GM23338 (cell line): Measurements from ENCODE around the gene KANK3. TPM values are rescaled to one million over a fixed set of nuclear protein-coding genes. Genes with fewer than 3 reads are reported as not detected.

Experiments
- ATAC-seq: fragments of 200-7000 bp; cut with Tn5 transposase; 3 replicates; pipeline ENCODE4 v1.9.1; 2020
- DNase-seq: peaks from one replicate; pipeline ENCODE4 v3.0.0-alpha.2; 2015; ENCODE audit warnings: low spot score
- H2AFZ ChIP-seq: fragments of 200-600 bp; sonication (generic); 2 replicates; pipeline ENCODE4 v1.8.0; 2016; ENCODE audit warnings: antibody characterized with exemption, mild to moderate bottlenecking, moderate library complexity
- H3F3A ChIP-seq: fragments of 200-600 bp; sonication (generic); replicated peaks from 2 replicates; pipeline ENCODE4 v1.8.0; 2017; ENCODE audit warnings: antibody characterized with exemption, mixed run types, low read depth
- H3K27ac ChIP-seq: fragments of 200-600 bp; sonication (generic); 2 replicates; pipeline ENCODE4 v1.6.1; 2016; ENCODE audit warnings: low read depth
- H3K27me3 ChIP-seq: fragments of 200-600 bp; sonication (generic); 2 replicates; pipeline ENCODE4 v1.8.0; 2016; ENCODE audit warnings: mild to moderate bottlenecking, mixed run types, moderate library complexity; ENCODE audit not compliant: insufficient read depth
- H3K36me3 ChIP-seq: fragments of 200-600 bp; sonication (generic); 2 replicates; pipeline ENCODE4 v1.8.0; 2016; ENCODE audit warnings: mild to moderate bottlenecking; ENCODE audit not compliant: insufficient read depth
- H3K4me1 ChIP-seq: fragments of 200-600 bp; sonication (generic); 2 replicates; pipeline ENCODE4 v1.8.0; 2016; ENCODE audit warnings: mild to moderate bottlenecking, moderate library complexity; ENCODE audit not compliant: insufficient read depth
- H3K4me2 ChIP-seq: fragments of 200-600 bp; sonication (generic); 2 replicates; pipeline ENCODE4 v1.7.1; 2017; ENCODE audit warnings: mixed run types
- H3K4me3 ChIP-seq: fragments of 200-600 bp; sonication (generic); 2 replicates; pipeline ENCODE4 v1.6.1; 2016; ENCODE audit warnings: mixed run types
- H3K79me2 ChIP-seq: fragments of 200-600 bp; sonication (generic); replicated peaks from 2 replicates; pipeline ENCODE4 v1.8.0; 2017; ENCODE audit warnings: mild to moderate bottlenecking; ENCODE audit not compliant: insufficient read depth
- H3K9me2 ChIP-seq: fragments of 200-600 bp; sonication (generic); 2 replicates; pipeline ENCODE4 v1.8.0; 2017; ENCODE audit not compliant: insufficient read depth
- H4K20me1 ChIP-seq: fragments of 200-600 bp; sonication (generic); replicated peaks from 2 replicates; pipeline ENCODE4 v1.8.0; 2017; ENCODE audit warnings: mild to moderate bottlenecking; ENCODE audit not compliant: insufficient read depth
- H3K27ac Mint-ChIP-seq: 2 replicates; pipeline ENCODE4 v1.8.0; 2020; ENCODE audit warnings: inconsistent platforms, mild to moderate bottlenecking, moderate library complexity, mixed read lengths
- H3K27me3 Mint-ChIP-seq: 3 replicates; pipeline ENCODE4 v1.8.0; 2022; ENCODE audit warnings: low read depth, mild to moderate bottlenecking, moderate library complexity, mixed read lengths, inconsistent platforms; ENCODE audit not compliant: insufficient read depth, poor library complexity
- H3K36me3 Mint-ChIP-seq: 3 replicates; pipeline ENCODE4 v1.8.0; 2021; ENCODE audit warnings: low read depth, mild to moderate bottlenecking, inconsistent platforms, moderate library complexity, mixed read lengths
- H3K4me1 Mint-ChIP-seq: 3 replicates; pipeline ENCODE4 v1.8.0; 2020; ENCODE audit warnings: mild to moderate bottlenecking, inconsistent platforms, mixed read lengths
- H3K4me3 Mint-ChIP-seq: 3 replicates; pipeline ENCODE4 v1.8.0; 2021; ENCODE audit warnings: moderate library complexity, mild to moderate bottlenecking, inconsistent platforms, mixed read lengths
- H3K9me3 Mint-ChIP-seq: 3 replicates; pipeline ENCODE4 v1.8.0; 2020; ENCODE audit warnings: moderate library complexity, mild to moderate bottlenecking, inconsistent platforms, mixed read lengths
- CTCF ChIP-seq, 2 experiments: fragments of 200-600 bp in 1 of 2; sonication (generic) in 1 of 2; conservative IDR thresholded peaks; 2 replicates each; pipeline versions ENCODE4 v1.5.1 to v1.6.1; 2016 to 2017; ENCODE audit warnings: antibody characterized with exemption in 2 of 2, low read depth in 2 of 2, mild to moderate bottlenecking in 2 of 2, moderate library complexity in 1 of 2
- EZH2 ChIP-seq: fragments of 200-600 bp; sonication (generic); IDR thresholded peaks from one replicate; pipeline ENCODE4 v1.8.0; 2017; ENCODE audit warnings: antibody characterized with exemption, mild to moderate bottlenecking, low read depth; ENCODE audit not compliant: unreplicated experiment
- JUNB ChIP-seq: IDR thresholded peaks from one replicate; pipeline ENCODE4 v1.6.1; 2016; ENCODE audit warnings: antibody characterized with exemption; ENCODE audit not compliant: unreplicated experiment
- NANOG ChIP-seq: IDR thresholded peaks from 2 replicates; pipeline ENCODE4 v1.6.1; 2016; ENCODE audit warnings: antibody characterized with exemption, borderline replicate concordance
- POLR2AphosphoS5 ChIP-seq: IDR thresholded peaks from 2 replicates; pipeline ENCODE4 v1.6.1; 2016; ENCODE audit warnings: antibody characterized with exemption, low read depth
- STAT1 ChIP-seq: IDR thresholded peaks from one replicate; pipeline ENCODE4 v1.6.1; 2016; ENCODE audit warnings: antibody characterized with exemption; ENCODE audit not compliant: unreplicated experiment
- ZNF331 ChIP-seq: fragments of 250-450 bp; sonication (Bioruptor Pico); IDR thresholded peaks from 2 replicates; pipeline ENCODE4 v1.5.0; 2020; ENCODE audit warnings: low read depth, mild to moderate bottlenecking, moderate library complexity
- polyA plus RNA-seq: library from polyadenylated mRNA; unstranded; fragments of >200 nt; fragmentation: Nextera tagmentation; extraction: Ambion mirVana; gene quantifications from 2 replicates; pipeline ENCODE4 v1.2.1, GENCODE V29; 2016
- total RNA-seq: library from RNA; depleted of rRNA; stranded (reverse); fragments of >200 nt; shearing (Covaris generic); gene quantifications from 2 replicates; pipeline ENCODE4 v1.2.3, GENCODE V29; 2014
- TF ChIP-seq, protein P1 (sequence below): IDR thresholded peaks from 2 replicates; pipeline ENCODE4 v1.6.1; 2016; ENCODE audit warnings: antibody characterized with exemption
- TF ChIP-seq, protein P2 (sequence below): IDR thresholded peaks from one replicate; pipeline ENCODE4 v1.6.1; 2018; ENCODE audit warnings: antibody characterized with exemption; ENCODE audit not compliant: unreplicated experiment
- TF ChIP-seq, protein P3 (sequence below): fragments of 250-450 bp; sonication (Bioruptor Pico); IDR thresholded peaks from 2 replicates; pipeline ENCODE4 v1.5.0; 2020; ENCODE audit warnings: mild to moderate bottlenecking, moderate library complexity

KANK3 gene
- total and polyA plus RNA-seq, 2 experiments from 2014 or later = 2.0 to 9.3 TPM

DNA sequence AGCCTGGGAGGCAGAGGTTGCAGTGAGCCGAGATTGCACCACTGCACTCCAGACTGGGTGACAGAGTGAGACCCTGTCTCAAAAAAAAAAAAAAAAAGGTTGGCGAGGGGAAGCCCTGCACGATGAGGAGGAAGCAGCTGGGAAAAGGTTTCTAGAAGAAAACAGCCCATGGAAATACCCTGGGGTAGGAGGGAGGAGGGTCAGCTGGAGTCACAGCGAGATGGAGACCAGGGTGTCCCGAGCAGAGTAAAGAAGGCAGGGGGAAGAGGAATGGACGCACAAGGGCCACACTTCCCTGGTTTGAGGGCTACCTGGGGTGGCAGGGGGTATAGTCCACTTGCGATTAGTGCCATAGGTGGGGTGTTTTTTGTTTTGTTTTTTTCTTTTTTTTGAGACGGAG lies 6.4 kb downstream of the KANK3 start:
- Mint-ChIP-seq H3K27me3 (peaks cover 52% of the 10 kb centered on the region), H3K27ac (no peak overlapping the region), H3K4me3 (no peak overlapping the region), H3K36me3 (no peaks in the 10 kb centered on the region), H3K9me3 (no peaks in the 10 kb centered on the region), H3K4me1 (peaks cover 17% of the 10 kb centered on the region)
- DNase-seq (no peak), ATAC-seq (no peak)
- TF ChIP-seq ZNF331 (no peak), POLR2AphosphoS5 (no peak), CTCF (conservative IDR thresholded peaks at IDR 0.05; ENCODE audit: low read depth in 2 of 2) (no peak), NANOG (no peak), STAT1 (no peak), EZH2 (no peak), JUNB (no peak)
- TF ChIP-seq, protein P1, sequence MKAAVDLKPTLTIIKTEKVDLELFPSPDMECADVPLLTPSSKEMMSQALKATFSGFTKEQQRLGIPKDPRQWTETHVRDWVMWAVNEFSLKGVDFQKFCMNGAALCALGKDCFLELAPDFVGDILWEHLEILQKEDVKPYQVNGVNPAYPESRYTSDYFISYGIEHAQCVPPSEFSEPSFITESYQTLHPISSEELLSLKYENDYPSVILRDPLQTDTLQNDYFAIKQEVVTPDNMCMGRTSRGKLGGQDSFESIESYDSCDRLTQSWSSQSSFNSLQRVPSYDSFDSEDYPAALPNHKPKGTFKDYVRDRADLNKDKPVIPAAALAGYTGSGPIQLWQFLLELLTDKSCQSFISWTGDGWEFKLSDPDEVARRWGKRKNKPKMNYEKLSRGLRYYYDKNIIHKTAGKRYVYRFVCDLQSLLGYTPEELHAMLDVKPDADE = no peak
- TF ChIP-seq, protein P2, sequence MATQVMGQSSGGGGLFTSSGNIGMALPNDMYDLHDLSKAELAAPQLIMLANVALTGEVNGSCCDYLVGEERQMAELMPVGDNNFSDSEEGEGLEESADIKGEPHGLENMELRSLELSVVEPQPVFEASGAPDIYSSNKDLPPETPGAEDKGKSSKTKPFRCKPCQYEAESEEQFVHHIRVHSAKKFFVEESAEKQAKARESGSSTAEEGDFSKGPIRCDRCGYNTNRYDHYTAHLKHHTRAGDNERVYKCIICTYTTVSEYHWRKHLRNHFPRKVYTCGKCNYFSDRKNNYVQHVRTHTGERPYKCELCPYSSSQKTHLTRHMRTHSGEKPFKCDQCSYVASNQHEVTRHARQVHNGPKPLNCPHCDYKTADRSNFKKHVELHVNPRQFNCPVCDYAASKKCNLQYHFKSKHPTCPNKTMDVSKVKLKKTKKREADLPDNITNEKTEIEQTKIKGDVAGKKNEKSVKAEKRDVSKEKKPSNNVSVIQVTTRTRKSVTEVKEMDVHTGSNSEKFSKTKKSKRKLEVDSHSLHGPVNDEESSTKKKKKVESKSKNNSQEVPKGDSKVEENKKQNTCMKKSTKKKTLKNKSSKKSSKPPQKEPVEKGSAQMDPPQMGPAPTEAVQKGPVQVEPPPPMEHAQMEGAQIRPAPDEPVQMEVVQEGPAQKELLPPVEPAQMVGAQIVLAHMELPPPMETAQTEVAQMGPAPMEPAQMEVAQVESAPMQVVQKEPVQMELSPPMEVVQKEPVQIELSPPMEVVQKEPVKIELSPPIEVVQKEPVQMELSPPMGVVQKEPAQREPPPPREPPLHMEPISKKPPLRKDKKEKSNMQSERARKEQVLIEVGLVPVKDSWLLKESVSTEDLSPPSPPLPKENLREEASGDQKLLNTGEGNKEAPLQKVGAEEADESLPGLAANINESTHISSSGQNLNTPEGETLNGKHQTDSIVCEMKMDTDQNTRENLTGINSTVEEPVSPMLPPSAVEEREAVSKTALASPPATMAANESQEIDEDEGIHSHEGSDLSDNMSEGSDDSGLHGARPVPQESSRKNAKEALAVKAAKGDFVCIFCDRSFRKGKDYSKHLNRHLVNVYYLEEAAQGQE = no peak
- TF ChIP-seq, protein P3, sequence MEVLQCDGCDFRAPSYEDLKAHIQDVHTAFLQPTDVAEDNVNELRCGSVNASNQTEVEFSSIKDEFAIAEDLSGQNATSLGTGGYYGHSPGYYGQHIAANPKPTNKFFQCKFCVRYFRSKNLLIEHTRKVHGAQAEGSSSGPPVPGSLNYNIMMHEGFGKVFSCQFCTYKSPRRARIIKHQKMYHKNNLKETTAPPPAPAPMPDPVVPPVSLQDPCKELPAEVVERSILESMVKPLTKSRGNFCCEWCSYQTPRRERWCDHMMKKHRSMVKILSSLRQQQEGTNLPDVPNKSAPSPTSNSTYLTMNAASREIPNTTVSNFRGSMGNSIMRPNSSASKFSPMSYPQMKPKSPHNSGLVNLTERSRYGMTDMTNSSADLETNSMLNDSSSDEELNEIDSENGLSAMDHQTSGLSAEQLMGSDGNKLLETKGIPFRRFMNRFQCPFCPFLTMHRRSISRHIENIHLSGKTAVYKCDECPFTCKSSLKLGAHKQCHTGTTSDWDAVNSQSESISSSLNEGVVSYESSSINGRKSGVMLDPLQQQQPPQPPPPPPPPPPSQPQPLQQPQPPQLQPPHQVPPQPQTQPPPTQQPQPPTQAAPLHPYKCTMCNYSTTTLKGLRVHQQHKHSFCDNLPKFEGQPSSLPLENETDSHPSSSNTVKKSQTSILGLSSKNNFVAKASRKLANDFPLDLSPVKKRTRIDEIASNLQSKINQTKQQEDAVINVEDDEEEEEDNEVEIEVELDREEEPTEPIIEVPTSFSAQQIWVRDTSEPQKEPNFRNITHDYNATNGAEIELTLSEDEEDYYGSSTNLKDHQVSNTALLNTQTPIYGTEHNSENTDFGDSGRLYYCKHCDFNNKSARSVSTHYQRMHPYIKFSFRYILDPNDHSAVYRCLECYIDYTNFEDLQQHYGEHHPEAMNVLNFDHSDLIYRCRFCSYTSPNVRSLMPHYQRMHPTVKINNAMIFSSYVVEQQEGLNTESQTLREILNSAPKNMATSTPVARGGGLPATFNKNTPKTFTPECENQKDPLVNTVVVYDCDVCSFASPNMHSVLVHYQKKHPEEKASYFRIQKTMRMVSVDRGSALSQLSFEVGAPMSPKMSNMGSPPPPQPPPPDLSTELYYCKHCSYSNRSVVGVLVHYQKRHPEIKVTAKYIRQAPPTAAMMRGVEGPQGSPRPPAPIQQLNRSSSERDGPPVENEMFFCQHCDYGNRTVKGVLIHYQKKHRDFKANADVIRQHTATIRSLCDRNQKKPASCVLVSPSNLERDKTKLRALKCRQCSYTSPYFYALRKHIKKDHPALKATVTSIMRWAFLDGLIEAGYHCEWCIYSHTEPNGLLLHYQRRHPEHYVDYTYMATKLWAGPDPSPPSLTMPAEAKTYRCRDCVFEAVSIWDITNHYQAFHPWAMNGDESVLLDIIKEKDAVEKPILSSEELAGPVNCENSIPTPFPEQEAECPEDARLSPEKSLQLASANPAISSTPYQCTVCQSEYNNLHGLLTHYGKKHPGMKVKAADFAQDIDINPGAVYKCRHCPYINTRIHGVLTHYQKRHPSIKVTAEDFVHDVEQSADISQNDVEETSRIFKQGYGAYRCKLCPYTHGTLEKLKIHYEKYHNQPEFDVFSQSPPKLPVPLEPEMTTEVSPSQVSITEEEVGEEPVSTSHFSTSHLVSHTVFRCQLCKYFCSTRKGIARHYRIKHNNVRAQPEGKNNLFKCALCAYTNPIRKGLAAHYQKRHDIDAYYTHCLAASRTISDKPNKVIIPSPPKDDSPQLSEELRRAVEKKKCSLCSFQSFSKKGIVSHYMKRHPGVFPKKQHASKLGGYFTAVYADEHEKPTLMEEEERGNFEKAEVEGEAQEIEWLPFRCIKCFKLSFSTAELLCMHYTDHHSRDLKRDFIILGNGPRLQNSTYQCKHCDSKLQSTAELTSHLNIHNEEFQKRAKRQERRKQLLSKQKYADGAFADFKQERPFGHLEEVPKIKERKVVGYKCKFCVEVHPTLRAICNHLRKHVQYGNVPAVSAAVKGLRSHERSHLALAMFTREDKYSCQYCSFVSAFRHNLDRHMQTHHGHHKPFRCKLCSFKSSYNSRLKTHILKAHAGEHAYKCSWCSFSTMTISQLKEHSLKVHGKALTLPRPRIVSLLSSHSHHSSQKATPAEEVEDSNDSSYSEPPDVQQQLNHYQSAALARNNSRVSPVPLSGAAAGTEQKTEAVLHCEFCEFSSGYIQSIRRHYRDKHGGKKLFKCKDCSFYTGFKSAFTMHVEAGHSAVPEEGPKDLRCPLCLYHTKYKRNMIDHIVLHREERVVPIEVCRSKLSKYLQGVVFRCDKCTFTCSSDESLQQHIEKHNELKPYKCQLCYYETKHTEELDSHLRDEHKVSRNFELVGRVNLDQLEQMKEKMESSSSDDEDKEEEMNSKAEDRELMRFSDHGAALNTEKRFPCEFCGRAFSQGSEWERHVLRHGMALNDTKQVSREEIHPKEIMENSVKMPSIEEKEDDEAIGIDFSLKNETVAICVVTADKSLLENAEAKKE (CRISPR knock-in tag) = no peak
- no peak overlapping the region for H3K4me2 ChIP-seq
- H4K20me1 ChIP-seq = no peaks in the 10 kb centered on the region
- no peak overlapping the region for H3K4me3 ChIP-seq
- no peaks in the 10 kb centered on the region for H3K9me2 ChIP-seq
- H2AFZ ChIP-seq = no peak overlapping the region
- H3K4me1 ChIP-seq = peaks cover 20% of the 10 kb centered on the region
- H3K79me2 ChIP-seq = no peaks in the 10 kb centered on the region
- peaks cover 10% of the 10 kb centered on the region for H3F3A ChIP-seq
- no peaks in the 10 kb centered on the region for H3K36me3 ChIP-seq
- peaks cover 45% of the 10 kb centered on the region for H3K27me3 ChIP-seq
- no peak overlapping the region for H3K27ac ChIP-seq
